LNCaP clone FGC (cell line): ENCODE measurements around the gene TMEM116.

Experiments used
- DNase-seq: peaks from one replicate; pipeline ENCODE4 v3.0.0-alpha.2; 2011; ENCODE audit warnings: low read depth
- H3K4me3 ChIP-seq: 2 replicates; pipeline ENCODE4 v1.5.1; 2011; ENCODE audit warnings: mild to moderate bottlenecking, low read depth, low read length, control low read depth
- CTCF ChIP-seq: IDR thresholded peaks from 2 replicates; pipeline ENCODE4 v1.5.1; 2012; ENCODE audit warnings: mild to moderate bottlenecking; ENCODE audit not compliant: control insufficient read depth, insufficient read depth; ENCODE audit errors: extremely low read depth

TMEM116 gene

GRCh38 chr12:112031472-112031871, 18.5 kb upstream of the TMEM116 start:
- no peak overlapping the region for H3K4me3 ChIP-seq
- no peak for TF ChIP-seq CTCF
- DNase-seq: no peak

DNA sequence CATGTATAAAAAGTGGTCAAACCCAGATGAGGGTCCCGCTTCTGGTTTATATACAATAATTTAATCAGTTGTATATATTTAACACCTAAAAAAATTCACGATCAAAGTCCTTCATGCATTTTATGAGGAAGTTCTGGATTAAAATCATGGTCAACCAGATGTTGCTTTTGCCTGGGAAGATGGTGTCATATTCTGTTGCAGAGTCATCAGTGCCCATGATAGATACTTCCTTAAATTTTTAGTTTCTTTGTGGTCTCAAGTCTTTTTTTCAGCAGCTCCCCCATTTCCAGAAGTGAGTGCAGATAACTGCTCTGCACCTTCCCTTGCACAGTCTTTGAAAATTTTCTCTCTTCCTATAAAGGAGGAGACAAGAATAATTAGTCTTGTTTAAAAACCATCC, 16.3 kb upstream of the TMEM116 start:
- H3K4me3 ChIP-seq: no peak overlapping the region
- TF ChIP-seq CTCF: no peak
- DNase-seq: no peak

DNA sequence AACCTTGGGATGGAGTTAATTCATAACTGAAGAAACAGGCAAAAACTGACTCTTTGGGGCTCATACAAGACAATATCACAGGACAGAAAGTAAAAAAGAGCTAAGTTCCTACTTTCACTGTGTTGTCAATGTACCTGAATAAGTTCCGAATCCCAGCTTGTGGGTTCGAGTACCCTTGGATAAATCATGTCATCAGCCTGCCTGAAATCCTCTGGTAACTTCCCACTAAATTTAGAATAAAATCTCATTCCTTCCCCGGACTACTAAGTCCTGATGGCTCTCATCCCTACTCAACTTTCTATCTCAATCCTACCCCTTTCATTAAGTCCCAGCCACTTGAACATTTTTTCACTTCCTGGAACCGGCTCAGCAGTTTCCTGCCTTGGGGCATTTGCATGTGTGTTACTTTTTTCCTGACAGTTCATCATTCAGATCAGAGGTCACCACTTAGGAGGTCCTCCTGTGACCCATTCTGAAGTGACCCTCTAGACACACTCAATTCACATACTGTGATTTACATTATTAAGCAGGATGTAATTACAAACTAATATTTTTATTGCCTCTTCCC, 12.9 kb upstream of the TMEM116 start:
- no peak overlapping the region for H3K4me3 ChIP-seq
- TF ChIP-seq CTCF: no peak
- DNase-seq: no peak

DNA sequence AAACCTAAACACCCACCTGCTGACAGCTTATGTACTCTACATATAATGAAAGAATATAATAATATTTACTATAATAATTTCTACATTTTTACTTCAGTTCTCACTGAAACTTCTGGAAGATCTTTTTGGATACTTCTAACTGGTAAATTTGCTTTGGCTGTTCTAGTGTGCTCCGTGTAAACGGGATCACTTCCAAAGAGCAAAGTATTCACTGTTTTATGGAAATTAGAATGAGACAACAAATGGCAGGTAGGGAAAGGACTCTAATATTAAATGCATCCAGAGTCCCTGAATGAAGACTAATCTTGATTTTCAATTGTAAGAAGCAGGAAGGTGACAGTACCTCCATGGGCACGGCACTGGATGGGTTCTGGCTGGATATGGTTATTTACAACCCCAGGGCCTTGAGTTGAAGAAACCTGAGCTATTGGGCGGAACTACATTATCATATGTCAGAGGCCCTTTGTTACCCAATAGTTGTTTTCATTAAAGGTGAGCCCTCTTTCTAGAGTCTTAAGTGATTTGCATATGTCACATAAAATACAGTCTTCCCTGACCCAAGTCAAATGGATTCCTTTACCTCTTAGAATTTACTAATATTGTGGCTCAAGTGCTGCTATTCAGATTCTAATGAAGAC, 10.9 kb upstream of the TMEM116 start:
- no peak for DNase-seq
- no peak for TF ChIP-seq CTCF

DNA sequence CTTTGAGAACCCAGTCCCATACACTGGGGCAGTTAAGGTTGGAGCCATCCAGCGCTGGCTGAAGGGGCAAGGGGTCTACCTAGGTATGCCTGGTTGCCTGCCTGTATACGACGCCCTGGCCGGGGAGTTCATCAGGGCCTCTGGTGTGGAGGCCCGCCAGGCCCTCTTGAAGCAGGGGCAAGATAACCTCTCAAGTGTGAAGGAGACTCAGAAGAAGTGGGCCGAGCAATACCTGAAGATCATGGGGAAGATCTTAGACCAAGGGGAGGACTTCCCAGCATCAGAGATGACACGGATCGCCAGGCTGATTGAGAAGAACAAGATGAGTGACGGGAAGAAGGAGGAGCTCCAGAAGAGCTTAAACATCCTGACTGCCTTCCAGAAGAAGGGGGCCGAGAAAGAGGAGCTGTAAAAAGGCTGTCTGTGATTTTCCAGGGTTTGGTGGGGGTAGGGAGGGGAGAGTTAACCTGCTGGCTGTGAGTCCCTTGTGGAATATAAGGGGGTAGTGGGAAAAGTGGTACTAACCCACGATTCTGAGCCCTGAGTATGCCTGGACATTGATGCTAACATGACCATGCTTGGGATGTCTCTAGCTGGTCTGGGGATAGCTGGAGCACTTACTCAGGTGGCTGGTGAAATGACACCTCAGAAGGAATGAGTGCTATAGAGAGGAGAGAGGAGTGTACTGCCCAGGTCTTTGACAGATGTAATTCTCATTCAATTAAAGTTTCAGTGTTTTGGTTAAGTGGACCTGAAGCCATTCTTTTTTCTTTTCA, 9.5 kb upstream of the TMEM116 start:
- no peak overlapping the region for H3K4me3 ChIP-seq
- DNase-seq: no peak
- TF ChIP-seq CTCF: no peak

More for the DNA sequence above, 10.9 kb upstream of the TMEM116 start:
- no peak overlapping the region for H3K4me3 ChIP-seq

GRCh38 chr12:112020947-112021457, 8.0 kb upstream of the TMEM116 start:
- no peak for TF ChIP-seq CTCF
- H3K4me3 ChIP-seq: no peak overlapping the region
- DNase-seq: no peak
